HG02973 (cell line): ENCODE results near the gene TMEM132D.

Experiments
- ATAC-seq: cut with Tn5 transposase; IDR thresholded peaks from one replicate; pipeline ENCODE4 v1.9.1; 2021; ENCODE audit warnings: moderate library complexity; ENCODE audit not compliant: unreplicated experiment

Gene TMEM132D

GRCh38 chr12:129827102-129827865 lies 76.5 kb downstream of the TMEM132D start:
- no peak for ATAC-seq

DNA sequence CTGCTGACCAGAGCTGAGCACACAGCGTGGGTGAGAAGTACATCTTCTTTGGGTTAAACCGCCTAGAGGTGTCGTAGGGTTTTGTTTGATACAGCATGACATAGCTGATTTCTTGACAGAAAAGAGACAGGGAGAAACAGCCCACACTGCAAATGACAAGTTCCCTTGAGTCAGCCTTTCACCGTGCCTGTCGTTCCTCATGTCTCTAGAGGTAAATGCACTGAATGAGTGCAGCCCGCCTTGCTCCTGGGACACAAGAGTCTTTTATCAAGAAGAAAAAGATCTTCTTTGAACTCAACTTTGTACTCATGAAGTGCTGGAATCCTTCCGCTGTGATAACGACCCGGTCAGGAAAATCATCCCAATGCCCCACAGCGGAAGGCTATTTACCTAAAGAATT lies 77.6 kb downstream of the TMEM132D start:
- ATAC-seq, result no peak

- no peak for ATAC-seq
Observed at GRCh38 chr12:129825316-129825715, 78.5 kb downstream of the TMEM132D start.

DNA sequence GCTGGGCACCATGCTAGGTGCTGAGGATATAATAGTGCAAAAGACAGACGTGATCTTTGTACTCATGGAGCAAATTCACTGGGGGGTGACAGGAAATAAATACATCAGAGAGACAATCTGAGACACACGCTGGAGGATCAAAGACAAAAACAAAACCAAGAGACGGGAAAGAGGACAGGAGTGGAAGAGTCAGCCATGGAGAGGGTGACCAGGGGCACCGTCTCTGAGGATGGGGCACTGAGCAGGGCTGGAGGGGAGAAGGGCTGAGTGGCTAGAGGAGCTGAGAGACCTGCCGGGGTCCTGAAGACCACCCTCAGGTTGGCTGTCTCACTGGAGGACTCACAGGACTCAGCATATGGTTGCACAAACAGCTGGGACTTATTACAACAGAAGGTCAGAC lies 81.9 kb downstream of the TMEM132D start:
- no peak for ATAC-seq

- no peak for ATAC-seq
Observed at GRCh38 chr12:129819391-129819790, 84.4 kb downstream of the TMEM132D start.

- no peak for ATAC-seq
Observed at GRCh38 chr12:129815846-129816245, 88.0 kb downstream of the TMEM132D start.

GRCh38 chr12:129811963-129812362 lies 91.9 kb downstream of the TMEM132D start:
- ATAC-seq, result no peak

- ATAC-seq, result no peak
Observed at GRCh38 chr12:129807136-129807535, 96.7 kb downstream of the TMEM132D start.

GRCh38 chr12:129791396-129791795 lies 112.4 kb downstream of the TMEM132D start:
- no peak for ATAC-seq

- no peak for ATAC-seq
Observed at GRCh38 chr12:129790930-129791329, 112.9 kb downstream of the TMEM132D start.

- ATAC-seq, result no peak
Observed at GRCh38 chr12:129790331-129790730, 113.5 kb downstream of the TMEM132D start.

- ATAC-seq, result no peak
Observed at GRCh38 chr12:129789921-129790320, 113.9 kb downstream of the TMEM132D start.

GRCh38 chr12:129788506-129789084 lies 115.2 kb downstream of the TMEM132D start:
- ATAC-seq, result no peak

GRCh38 chr12:129779989-129780388 lies 123.8 kb downstream of the TMEM132D start:
- no peak for ATAC-seq

- no peak for ATAC-seq
Observed at GRCh38 chr12:129779033-129779432, 124.8 kb downstream of the TMEM132D start.

DNA sequence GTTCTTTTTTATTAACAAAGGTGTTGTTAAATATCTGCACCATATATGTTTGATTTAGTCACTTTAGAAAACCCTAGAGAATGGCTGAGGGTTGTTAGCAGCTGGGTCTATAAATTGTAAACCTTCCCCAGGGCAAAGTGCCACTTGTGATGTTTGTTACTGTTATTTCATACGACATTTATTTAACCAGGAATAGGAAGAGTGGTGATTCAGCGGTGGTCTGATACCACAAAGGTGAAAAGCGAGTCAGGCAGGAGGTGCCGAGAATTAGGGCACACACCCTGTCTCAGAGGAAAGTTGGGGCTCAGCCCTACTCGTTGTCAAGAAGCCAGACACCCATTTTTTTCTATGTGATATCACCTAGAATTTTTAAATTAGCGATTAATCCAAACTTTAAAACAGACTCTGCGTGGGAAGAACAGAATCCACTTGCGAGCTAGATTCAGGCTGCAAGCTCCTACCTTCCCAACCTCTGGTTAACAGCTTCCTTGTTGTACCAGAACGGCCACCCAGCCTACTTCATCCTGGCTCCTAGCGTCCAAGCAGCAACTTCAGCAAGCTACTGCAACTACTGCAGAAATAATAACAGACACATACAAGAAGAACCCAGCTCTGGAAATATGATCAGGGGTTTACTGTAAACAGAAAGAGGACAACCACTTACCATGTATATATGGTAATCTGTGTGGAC lies 126.7 kb downstream of the TMEM132D start:
- no peak for ATAC-seq

DNA sequence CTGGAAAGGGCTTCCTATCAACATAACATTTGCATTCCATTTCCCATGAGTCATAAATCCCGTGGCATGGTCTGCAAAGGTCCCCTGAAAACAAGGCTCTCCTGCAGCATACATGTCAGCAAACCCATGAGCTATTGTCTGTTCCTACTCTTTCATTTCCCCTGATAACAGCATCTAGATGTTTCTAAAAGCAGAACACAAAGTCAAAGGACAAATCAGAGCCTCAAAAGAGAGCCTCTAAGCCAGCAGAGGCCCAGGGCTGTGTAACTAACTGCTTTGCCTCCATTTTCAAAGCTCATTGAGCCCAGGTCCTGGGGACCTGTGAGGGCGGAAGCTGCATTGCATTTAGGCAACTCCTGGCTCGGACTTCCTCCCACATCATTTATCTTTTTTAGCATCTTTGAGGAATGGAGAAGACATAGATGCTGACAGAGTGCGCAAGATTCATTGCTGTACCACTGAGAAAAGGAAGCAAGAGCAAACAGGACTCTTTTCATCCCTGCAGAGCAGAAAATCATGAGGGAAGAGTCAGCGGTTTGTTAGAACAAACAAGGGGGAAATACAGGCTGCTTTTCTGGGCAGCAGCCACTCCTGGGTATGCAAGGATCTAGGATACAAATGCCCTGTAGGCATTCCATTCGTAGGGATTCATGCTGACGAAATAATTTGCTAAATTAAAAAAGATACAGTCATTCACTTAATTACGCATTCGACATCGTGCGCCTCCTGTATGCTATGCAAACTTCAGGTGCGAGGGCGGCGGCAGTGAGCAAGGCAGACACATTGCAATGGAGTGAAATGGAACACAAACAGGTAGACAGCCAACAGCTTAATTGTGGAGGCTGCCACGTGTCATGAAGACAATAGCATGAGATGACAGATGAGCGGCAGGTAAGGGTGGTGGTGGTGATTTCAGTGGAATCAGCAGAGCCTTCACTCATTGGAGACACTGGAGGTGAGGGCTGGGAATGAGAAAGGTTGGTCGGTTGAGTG lies 131.0 kb downstream of the TMEM132D start:
- no peak for ATAC-seq

- ATAC-seq, result no peak
Observed at GRCh38 chr12:129771238-129771637, 132.6 kb downstream of the TMEM132D start.

DNA sequence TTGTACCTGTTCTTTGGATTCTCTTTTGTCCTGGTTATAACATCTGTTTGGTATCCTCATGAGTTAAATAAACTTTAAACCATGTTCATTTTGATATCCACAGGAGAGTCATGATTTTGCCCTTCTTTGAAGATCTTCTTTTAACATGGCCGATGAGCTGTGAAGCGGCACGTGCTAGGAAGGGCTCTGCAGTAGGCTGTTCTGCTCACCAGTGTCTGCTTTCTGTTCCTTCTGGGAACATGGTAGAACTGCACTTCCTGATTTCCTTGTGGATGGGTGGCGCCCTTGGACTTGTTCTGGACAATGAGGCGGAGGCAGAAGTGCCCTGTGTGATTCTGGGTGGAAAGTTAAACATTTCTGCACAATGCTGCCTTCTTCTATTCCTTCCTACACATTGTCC lies 138.1 kb downstream of the TMEM132D start:
- ATAC-seq, result no peak

DNA sequence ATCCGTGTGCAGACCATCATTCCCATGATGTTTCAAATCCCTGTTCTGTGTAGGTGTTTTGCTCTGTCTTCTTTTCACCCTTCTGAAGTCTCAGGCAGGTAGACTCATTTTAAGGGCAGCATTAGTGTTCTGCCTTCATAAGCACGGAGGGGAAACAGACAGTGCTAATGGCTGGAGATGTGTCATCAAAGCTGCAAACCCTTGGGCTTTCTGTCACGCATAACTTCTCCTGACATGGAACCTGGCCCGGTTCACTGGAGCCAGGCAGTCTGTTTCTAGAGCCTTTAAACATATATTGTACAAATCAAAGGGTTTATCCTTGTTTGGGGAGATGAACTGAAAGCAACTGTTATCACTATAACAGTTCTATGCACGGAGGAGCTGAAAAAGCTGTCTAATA lies 141.4 kb downstream of the TMEM132D start:
- ATAC-seq, result no peak

DNA sequence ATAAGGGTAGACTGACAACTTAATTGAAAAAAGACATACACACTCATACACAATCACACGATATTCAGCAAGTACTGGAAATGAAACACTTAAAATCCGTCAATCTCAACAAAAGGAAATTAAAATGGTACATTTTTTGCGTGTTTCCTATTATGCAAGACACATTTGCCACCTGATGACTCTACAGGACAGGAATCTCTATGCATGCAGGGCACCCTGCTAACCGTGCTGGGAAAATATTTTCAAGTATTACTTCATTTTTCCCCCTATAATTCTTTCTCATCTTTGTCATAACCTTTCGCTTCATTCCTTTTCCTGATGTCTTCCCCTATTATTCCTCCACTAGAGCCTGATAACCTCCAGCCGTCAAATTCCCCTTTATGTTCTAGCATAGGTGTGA lies 150.2 kb downstream of the TMEM132D start:
- no peak for ATAC-seq
